Activated T-cell treated with anti-CD3 and anti-CD28 coated beads, Interleukin-2, amount 50 U/mL, for 24 hours (primary cell): ENCODE measurements around the gene ST3GAL6.

Experiments used
- DNase-seq: peaks from one replicate; pipeline ENCODE4 v3.0.0-alpha.2; 2020
- H3K27ac Mint-ChIP-seq: 2 replicates; pipeline ENCODE4 v1.8.0; 2020; ENCODE audit warnings: mild to moderate bottlenecking, mixed read lengths
- H3K27me3 Mint-ChIP-seq: 2 replicates; pipeline ENCODE4 v1.8.0; 2020; ENCODE audit warnings: mixed read lengths
- H3K36me3 Mint-ChIP-seq: 2 replicates; pipeline ENCODE4 v1.8.0; 2020; ENCODE audit warnings: low read depth, mixed read lengths
- H3K4me1 Mint-ChIP-seq: 2 replicates; pipeline ENCODE4 v1.8.0; 2020; ENCODE audit warnings: low read depth, mixed read lengths
- H3K4me3 Mint-ChIP-seq: 2 replicates; pipeline ENCODE4 v1.8.0; 2020; ENCODE audit warnings: mild to moderate bottlenecking, moderate library complexity, mixed read lengths
- H3K9me3 Mint-ChIP-seq: 2 replicates; pipeline ENCODE4 v1.8.0; 2020; ENCODE audit warnings: mixed read lengths

ST3GAL6 gene

GRCh38 chr3:98776140-98776493 is 13.0 kb downstream of the ST3GAL6 start:
- Mint-ChIP-seq H3K4me1 (peaks cover 6% of the 10 kb centered on the region), H3K36me3 (no peaks in the 10 kb centered on the region), H3K27me3 (peaks cover 43% of the 10 kb centered on the region), H3K9me3 (no peaks in the 10 kb centered on the region), H3K4me3 (no peak overlapping the region), H3K27ac (no peak overlapping the region)
- DNase-seq: no peak

- Mint-ChIP-seq H3K9me3 (no peaks in the 10 kb centered on the region), H3K27ac (no peak overlapping the region), H3K4me3 (no peak overlapping the region), H3K4me1 (peaks cover 6% of the 10 kb centered on the region), H3K36me3 (no peaks in the 10 kb centered on the region), H3K27me3 (peaks cover 43% of the 10 kb centered on the region)
- DNase-seq: no peak
These were observed 14.1 kb downstream of the ST3GAL6 start for GRCh38 chr3:98777286-98777685.

GRCh38 chr3:98777801-98778220 is 14.7 kb downstream of the ST3GAL6 start:
- H3K4me3 Mint-ChIP-seq: no peak overlapping the region
- peaks cover 6% of the 10 kb centered on the region for H3K4me1 Mint-ChIP-seq
- H3K36me3 Mint-ChIP-seq: no peaks in the 10 kb centered on the region
- peaks cover 43% of the 10 kb centered on the region for H3K27me3 Mint-ChIP-seq
- DNase-seq: no peak
- no peaks in the 10 kb centered on the region for H3K9me3 Mint-ChIP-seq
- no peak overlapping the region for H3K27ac Mint-ChIP-seq

DNA sequence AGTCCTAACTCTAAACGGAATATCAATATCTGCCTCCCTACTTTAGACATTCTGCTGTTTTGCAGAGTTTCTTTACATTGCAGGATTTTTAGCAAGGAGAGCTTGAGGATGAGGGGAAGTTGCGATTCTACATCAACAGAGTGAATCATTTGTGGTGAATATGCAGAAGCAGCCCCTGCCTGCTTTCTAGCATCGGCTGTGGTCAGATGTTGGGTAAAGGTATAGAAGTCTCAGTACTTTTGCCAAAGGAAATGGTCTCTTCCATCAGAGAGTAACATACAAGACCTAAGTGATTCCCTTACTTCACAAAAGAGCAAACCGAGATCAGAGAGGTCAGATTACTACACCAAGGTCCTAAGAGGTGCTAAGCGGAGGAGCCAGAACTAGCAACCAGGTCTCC is 15.2 kb downstream of the ST3GAL6 start:
- DNase-seq: no peak
- peaks cover 6% of the 10 kb centered on the region for H3K4me1 Mint-ChIP-seq

GRCh38 chr3:98778852-98779413 is 15.8 kb downstream of the ST3GAL6 start:
- no peaks in the 10 kb centered on the region for H3K9me3 Mint-ChIP-seq
- H3K4me1 Mint-ChIP-seq: peaks cover 6% of the 10 kb centered on the region
- no peak overlapping the region for H3K27ac Mint-ChIP-seq
- H3K4me3 Mint-ChIP-seq: no peak overlapping the region
- no peak for DNase-seq
- H3K36me3 Mint-ChIP-seq: no peaks in the 10 kb centered on the region
- H3K27me3 Mint-ChIP-seq: peaks cover 39% of the 10 kb centered on the region

More for the DNA sequence above, 15.2 kb downstream of the ST3GAL6 start:
- no peaks in the 10 kb centered on the region for H3K36me3 Mint-ChIP-seq
- no peak overlapping the region for H3K4me3 Mint-ChIP-seq
- peaks cover 43% of the 10 kb centered on the region for H3K27me3 Mint-ChIP-seq
- H3K9me3 Mint-ChIP-seq: no peaks in the 10 kb centered on the region
- no peak overlapping the region for H3K27ac Mint-ChIP-seq

GRCh38 chr3:98779541-98780335 is 16.6 kb downstream of the ST3GAL6 start:
- Mint-ChIP-seq H3K4me1 (peaks cover 6% of the 10 kb centered on the region), H3K4me3 (no peak overlapping the region), H3K27me3 (peaks cover 33% of the 10 kb centered on the region), H3K27ac (no peak overlapping the region), H3K36me3 (no peaks in the 10 kb centered on the region), H3K9me3 (no peaks in the 10 kb centered on the region)
- no peak for DNase-seq

DNA sequence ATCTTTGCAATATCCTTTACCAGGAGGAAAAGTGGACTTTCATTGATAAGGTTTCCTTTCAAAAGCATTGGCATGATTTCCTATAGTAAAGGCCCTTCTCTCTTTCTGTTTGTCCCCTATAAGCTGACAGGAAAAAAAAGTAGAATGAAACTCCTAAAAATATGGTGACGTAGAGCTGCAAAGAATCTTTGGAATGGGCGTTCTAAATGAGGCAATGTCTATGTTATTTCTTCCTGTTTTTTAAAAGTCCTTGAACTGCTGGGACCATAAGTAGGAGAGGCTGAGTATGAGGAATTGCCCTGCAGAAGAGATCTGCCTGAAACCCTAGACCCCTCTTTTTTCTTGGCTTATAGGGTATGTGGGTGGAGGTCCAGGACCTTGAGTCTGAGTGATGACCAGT is 17.2 kb downstream of the ST3GAL6 start:
- no peak for DNase-seq
- Mint-ChIP-seq H3K27me3 (peaks cover 29% of the 10 kb centered on the region), H3K9me3 (no peaks in the 10 kb centered on the region), H3K27ac (no peak overlapping the region), H3K4me1 (peaks cover 6% of the 10 kb centered on the region), H3K4me3 (no peak overlapping the region), H3K36me3 (no peaks in the 10 kb centered on the region)

DNA sequence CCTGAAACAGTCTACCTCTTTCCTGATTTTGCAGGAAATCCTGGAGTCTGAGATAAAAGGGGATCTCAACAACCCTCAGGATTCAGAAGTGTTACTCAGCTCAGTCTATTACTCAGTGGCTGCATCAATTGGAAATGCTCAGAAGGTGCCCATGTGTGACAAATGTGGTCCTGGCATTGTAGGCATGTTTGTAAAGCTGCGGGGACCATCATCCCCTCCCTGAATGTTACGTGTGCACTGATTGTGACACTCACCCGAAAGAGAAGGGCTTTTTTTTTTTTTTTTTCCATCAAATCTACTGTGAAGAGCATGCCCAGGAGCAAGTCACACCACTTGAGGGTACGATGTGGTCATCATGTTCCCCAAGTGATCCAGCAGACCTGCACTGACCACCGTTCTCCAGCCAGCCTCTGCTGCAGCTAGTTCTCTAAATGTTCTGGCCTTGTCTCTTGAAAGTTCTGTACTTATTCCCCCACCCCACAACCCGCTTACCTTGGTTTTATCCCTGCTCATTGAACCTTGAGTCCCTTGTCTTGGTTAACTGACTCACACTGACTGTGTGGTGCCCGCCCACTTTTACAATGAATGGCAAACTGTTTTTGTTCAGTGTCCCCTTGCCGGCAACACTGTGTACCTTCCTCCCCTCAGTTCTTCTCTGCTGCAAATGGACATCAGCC is 19.8 kb downstream of the ST3GAL6 start:
- peaks cover 6% of the 10 kb centered on the region for H3K4me1 Mint-ChIP-seq

GRCh38 chr3:98784042-98784441 is 20.9 kb downstream of the ST3GAL6 start:
- Mint-ChIP-seq H3K36me3 (no peaks in the 10 kb centered on the region), H3K4me3 (no peak overlapping the region), H3K27ac (no peak overlapping the region), H3K9me3 (no peaks in the 10 kb centered on the region), H3K27me3 (peaks cover 26% of the 10 kb centered on the region), H3K4me1 (peaks cover 3% of the 10 kb centered on the region)
- DNase-seq: no peak

More for the DNA sequence above, 19.8 kb downstream of the ST3GAL6 start:
- DNase-seq: no peak
- no peaks in the 10 kb centered on the region for H3K36me3 Mint-ChIP-seq
- H3K4me3 Mint-ChIP-seq: no peak overlapping the region
- H3K9me3 Mint-ChIP-seq: no peaks in the 10 kb centered on the region
- peaks cover 26% of the 10 kb centered on the region for H3K27me3 Mint-ChIP-seq
- H3K27ac Mint-ChIP-seq: no peak overlapping the region

- H3K4me1 Mint-ChIP-seq: no peaks in the 10 kb centered on the region
- H3K27ac Mint-ChIP-seq: no peak overlapping the region
- H3K36me3 Mint-ChIP-seq: no peaks in the 10 kb centered on the region
- H3K27me3 Mint-ChIP-seq: peaks cover 19% of the 10 kb centered on the region
- H3K4me3 Mint-ChIP-seq: no peak overlapping the region
- H3K9me3 Mint-ChIP-seq: no peaks in the 10 kb centered on the region
- no peak for DNase-seq
These were observed 21.8 kb downstream of the ST3GAL6 start for GRCh38 chr3:98784666-98785600.

GRCh38 chr3:98786364-98787006 is 23.3 kb downstream of the ST3GAL6 start:
- H3K27me3 Mint-ChIP-seq: peaks cover 13% of the 10 kb centered on the region

GRCh38 chr3:98787181-98787580 is 24.0 kb downstream of the ST3GAL6 start:
- Mint-ChIP-seq H3K27me3 (peaks cover 16% of the 10 kb centered on the region), H3K4me3 (no peak overlapping the region), H3K9me3 (no peaks in the 10 kb centered on the region), H3K4me1 (no peaks in the 10 kb centered on the region), H3K27ac (no peak overlapping the region), H3K36me3 (no peaks in the 10 kb centered on the region)
- no peak for DNase-seq

More at GRCh38 chr3:98786364-98787006, 23.3 kb downstream of the ST3GAL6 start:
- no peaks in the 10 kb centered on the region for H3K36me3 Mint-ChIP-seq
- H3K9me3 Mint-ChIP-seq: no peaks in the 10 kb centered on the region
- H3K4me3 Mint-ChIP-seq: no peak overlapping the region
- no peak for DNase-seq
- H3K27ac Mint-ChIP-seq: no peak overlapping the region
- H3K4me1 Mint-ChIP-seq: no peaks in the 10 kb centered on the region

DNA sequence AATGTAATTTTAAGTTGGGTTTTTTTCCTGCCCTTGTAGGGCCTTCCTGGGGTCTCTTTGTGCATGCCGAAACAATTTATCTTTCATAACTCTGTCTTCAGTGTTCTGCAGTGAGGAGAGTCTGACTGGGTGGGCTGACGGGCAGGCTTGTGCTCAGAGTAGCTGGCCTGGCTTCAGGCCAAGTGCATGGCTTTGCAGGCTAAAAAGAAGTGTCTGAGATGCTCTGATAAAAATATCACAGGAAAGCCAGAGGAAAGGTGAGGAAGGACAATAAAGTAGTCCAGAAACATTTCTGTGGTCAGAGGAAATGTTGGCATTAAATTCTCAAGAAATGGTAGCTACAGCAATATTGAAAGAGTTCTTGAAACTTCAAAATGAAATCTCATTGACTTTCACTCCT is 25.5 kb downstream of the ST3GAL6 start:
- no peak overlapping the region for H3K4me3 Mint-ChIP-seq
- no peaks in the 10 kb centered on the region for H3K36me3 Mint-ChIP-seq
- H3K4me1 Mint-ChIP-seq: no peaks in the 10 kb centered on the region
- H3K27me3 Mint-ChIP-seq: peaks cover 22% of the 10 kb centered on the region
- no peaks in the 10 kb centered on the region for H3K9me3 Mint-ChIP-seq
- DNase-seq: no peak
- H3K27ac Mint-ChIP-seq: no peak overlapping the region
